ENCODE measurements around the gene GPR35. TPM values are rescaled to one million over a fixed set of nuclear protein-coding genes. Genes with fewer than 3 reads are reported as not detected.
A peak's percentile ranks its signal among the peaks of the same experiment; 100 is the strongest.

GPR35 gene
- total RNA-seq, 1 donor from 2014 or later: 0.24 TPM

- no peak for ATAC-seq
Observed at GRCh38 chr2:240624011-240624949, 1.0 kb upstream of the GPR35 start.

GRCh38 chr2:240626531-240627300 lies 1.4 kb downstream of the GPR35 start:
- ATAC-seq: no peak

GRCh38 chr2:240627736-240628506 lies 2.6 kb downstream of the GPR35 start:
- ATAC-seq: no peak

GRCh38 chr2:240628507-240628807 lies 3.2 kb downstream of the GPR35 start:
- ATAC-seq: no peak

- no peak for ATAC-seq
Observed at GRCh38 chr2:240628808-240629618, 3.7 kb downstream of the GPR35 start.

GRCh38 chr2:240629619-240629967 lies 4.3 kb downstream of the GPR35 start:
- no peak for ATAC-seq

GRCh38 chr2:240629968-240630770 lies 4.9 kb downstream of the GPR35 start:
- ATAC-seq: no peak

- no peak for ATAC-seq
Observed at GRCh38 chr2:240630771-240631547, 5.7 kb downstream of the GPR35 start.

- no peak for ATAC-seq
Observed at GRCh38 chr2:240631548-240632305, 6.4 kb downstream of the GPR35 start.

GRCh38 chr2:240632306-240632721 lies 7.0 kb downstream of the GPR35 start:
- ATAC-seq: no peak

GRCh38 chr2:240635121-240635997 lies 10.1 kb downstream of the GPR35 start:
- peak; percentile 20 for ATAC-seq

- no peak for ATAC-seq
Observed at GRCh38 chr2:240635998-240636547, 10.8 kb downstream of the GPR35 start.

- ATAC-seq: no peak
Observed at GRCh38 chr2:240636563-240637115, 11.4 kb downstream of the GPR35 start.

- ATAC-seq: no peak
Observed at GRCh38 chr2:240637116-240637900, 12.0 kb downstream of the GPR35 start.

GRCh38 chr2:240637901-240638345 lies 12.6 kb downstream of the GPR35 start:
- no peak for ATAC-seq

GRCh38 chr2:240638512-240639160 lies 13.4 kb downstream of the GPR35 start:
- no peak for ATAC-seq

GRCh38 chr2:240639566-240639965 lies 14.3 kb downstream of the GPR35 start:
- no peak for ATAC-seq

Data from esophagus mucosa (tissue), 1 donor.